Lower lobe of right lung (tissue), 2 donors: Measurements from ENCODE around the gene HCN2. TPM values are rescaled to one million over a fixed set of nuclear protein-coding genes. Genes with fewer than 3 reads are reported as not detected.

Source experiments
- ATAC-seq, 2 donors: fragments of 200-7000 bp; cut with Tn5 transposase; one replicate each; pipeline ENCODE4 v1.9.1; 2020 to 2022; ENCODE audit warnings: mild to moderate bottlenecking in 2 of 2, moderate library complexity in 2 of 2
- DNase-seq: peaks from one replicate; pipeline ENCODE4 v3.0.0-alpha.2; 2020
- H3K27ac ChIP-seq: fragments of 200-600 bp; one replicate; pipeline ENCODE4 v1.8.0; 2022
- H3K27me3 ChIP-seq: fragments of 200-600 bp; one replicate; pipeline ENCODE4 v1.8.0; 2022; ENCODE audit warnings: low read depth
- H3K36me3 ChIP-seq: fragments of 200-600 bp; one replicate; pipeline ENCODE4 v1.8.0; 2022; ENCODE audit warnings: mild to moderate bottlenecking
- H3K4me1 ChIP-seq: fragments of 200-600 bp; one replicate; pipeline ENCODE4 v1.8.0; 2022
- H3K4me3 ChIP-seq: fragments of 200-600 bp; one replicate; pipeline ENCODE4 v1.8.0; 2022; ENCODE audit warnings: mild to moderate bottlenecking
- H3K9me3 ChIP-seq: fragments of 200-600 bp; one replicate; pipeline ENCODE4 v1.8.0; 2022
- intact Hi-C: fragments of 100-400 bp; cut with DNase I; formaldehyde crosslinking; loops from one replicate; pipeline ENCODE4 v1.11.0; 2022
- total RNA-seq: library from RNA; stranded (reverse); fragmentation: NEBNext Ultra II Directional; extraction: Animal tissue kit (Norgen Biotek cat#: 25700); gene quantifications from one replicate; pipeline ENCODE4 v1.2.1, GENCODE V29; 2021
- TF ChIP-seq, protein P1 (sequence below): fragments of 200-600 bp; IDR thresholded peaks from one replicate; pipeline ENCODE4 v1.8.0; 2022; ENCODE audit warnings: antibody characterized with exemption, mild to moderate bottlenecking
- donor health status: DM: no; HTN: yes; CAD: no; lungs with severe emphysema.

The HCN2 gene
- total RNA-seq, 1 donor from 2014 or later, result 0.24 TPM

DNA sequence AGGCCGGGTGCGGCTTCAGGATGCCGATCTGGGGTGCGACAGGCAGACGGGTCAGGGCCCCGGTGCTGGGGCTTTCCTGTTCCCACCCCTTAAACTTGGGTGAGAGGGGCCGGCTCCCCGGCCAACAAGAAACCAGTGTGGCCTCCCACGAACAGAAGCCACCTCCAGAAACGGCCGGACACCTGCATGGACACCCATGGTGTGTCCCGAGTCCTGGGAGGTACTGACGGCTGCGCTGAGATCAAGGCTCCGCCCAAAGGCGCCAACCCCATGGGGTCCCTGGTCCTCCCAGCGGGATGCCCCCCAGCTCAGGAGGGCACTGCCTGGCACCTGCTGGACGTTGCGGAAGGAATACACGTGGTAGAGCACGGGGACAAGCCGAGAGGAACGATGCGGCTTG lies 32.1 kb downstream of the HCN2 start:
- Histone ChIP-seq H3K36me3 (peaks cover 85% of the 10 kb centered on the region), H3K4me3 (no peak overlapping the region), H3K4me1 (no peaks in the 10 kb centered on the region), H3K27me3 (no peaks in the 10 kb centered on the region), H3K9me3 (no peaks in the 10 kb centered on the region), H3K27ac (no peak overlapping the region)
- DNase-seq (no peak), ATAC-seq (no peak)
- intact Hi-C loops, result no loop called here
- TF ChIP-seq, protein P1, sequence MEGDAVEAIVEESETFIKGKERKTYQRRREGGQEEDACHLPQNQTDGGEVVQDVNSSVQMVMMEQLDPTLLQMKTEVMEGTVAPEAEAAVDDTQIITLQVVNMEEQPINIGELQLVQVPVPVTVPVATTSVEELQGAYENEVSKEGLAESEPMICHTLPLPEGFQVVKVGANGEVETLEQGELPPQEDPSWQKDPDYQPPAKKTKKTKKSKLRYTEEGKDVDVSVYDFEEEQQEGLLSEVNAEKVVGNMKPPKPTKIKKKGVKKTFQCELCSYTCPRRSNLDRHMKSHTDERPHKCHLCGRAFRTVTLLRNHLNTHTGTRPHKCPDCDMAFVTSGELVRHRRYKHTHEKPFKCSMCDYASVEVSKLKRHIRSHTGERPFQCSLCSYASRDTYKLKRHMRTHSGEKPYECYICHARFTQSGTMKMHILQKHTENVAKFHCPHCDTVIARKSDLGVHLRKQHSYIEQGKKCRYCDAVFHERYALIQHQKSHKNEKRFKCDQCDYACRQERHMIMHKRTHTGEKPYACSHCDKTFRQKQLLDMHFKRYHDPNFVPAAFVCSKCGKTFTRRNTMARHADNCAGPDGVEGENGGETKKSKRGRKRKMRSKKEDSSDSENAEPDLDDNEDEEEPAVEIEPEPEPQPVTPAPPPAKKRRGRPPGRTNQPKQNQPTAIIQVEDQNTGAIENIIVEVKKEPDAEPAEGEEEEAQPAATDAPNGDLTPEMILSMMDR, result no peak

- intact Hi-C loops, result no loop called here
- H3K4me3 ChIP-seq, result no peak overlapping the region
- H3K36me3 ChIP-seq, result peaks cover 81% of the 10 kb centered on the region
- no peak for ATAC-seq
- no peaks in the 10 kb centered on the region for H3K4me1 ChIP-seq
- TF ChIP-seq, protein P1, result no peak
- H3K27me3 ChIP-seq, result no peaks in the 10 kb centered on the region
- no peaks in the 10 kb centered on the region for H3K9me3 ChIP-seq
- DNase-seq, result no peak
- no peak overlapping the region for H3K27ac ChIP-seq
Measured at GRCh38 chr19:622666-623065, 33.0 kb downstream of the HCN2 start.

DNA sequence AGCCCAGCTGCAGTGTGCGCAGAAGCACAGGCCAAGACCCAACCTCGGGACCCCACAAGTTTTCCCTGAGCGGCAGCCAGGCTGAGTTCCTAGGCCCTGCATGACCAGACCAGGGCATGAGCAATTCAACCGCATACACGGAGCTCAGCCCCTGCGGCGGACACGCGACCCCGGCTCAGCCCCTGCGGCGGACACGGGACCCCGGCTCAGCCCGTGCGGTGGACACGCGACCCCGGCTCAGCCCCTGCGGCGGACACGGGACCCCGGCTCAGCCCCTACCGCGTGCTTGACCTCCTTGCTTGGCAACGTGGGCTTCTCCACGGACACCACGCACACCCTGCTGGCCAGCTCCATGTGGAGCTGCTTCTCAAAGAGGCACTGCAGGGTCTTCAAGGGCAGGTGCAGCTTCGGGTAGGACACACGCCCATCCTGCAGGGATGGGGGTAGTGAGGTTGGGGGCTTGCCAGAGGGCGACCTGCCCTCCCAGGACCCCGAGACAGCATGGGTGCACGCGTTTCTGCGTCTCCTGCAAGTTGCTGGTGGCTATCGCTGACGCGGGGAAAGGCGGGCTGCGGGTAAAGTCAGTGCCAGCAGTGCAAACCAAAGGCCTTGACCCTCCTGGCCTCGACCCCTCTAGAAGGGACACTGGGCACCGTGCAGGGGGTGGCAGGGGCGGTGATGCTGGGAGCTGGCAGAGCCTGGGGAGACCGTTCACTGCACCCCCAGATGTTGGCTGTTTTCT lies 33.7 kb downstream of the HCN2 start:
- TF ChIP-seq, protein P1, result no peak
- H3K27me3 ChIP-seq, result no peaks in the 10 kb centered on the region
- no peak overlapping the region for H3K27ac ChIP-seq
- no peaks in the 10 kb centered on the region for H3K4me1 ChIP-seq
- ATAC-seq (no peak), DNase-seq (no peak)
- no peak overlapping the region for H3K4me3 ChIP-seq
- peaks cover 81% of the 10 kb centered on the region for H3K36me3 ChIP-seq
- intact Hi-C loops, result no loop called here
- no peaks in the 10 kb centered on the region for H3K9me3 ChIP-seq

- Histone ChIP-seq H3K27me3 (no peaks in the 10 kb centered on the region), H3K9me3 (no peaks in the 10 kb centered on the region), H3K27ac (no peak overlapping the region), H3K36me3 (peaks cover 81% of the 10 kb centered on the region), H3K4me1 (no peaks in the 10 kb centered on the region), H3K4me3 (no peak overlapping the region)
- no peak for DNase-seq
- no peak for ATAC-seq
- intact Hi-C loops, result no loop called here
- TF ChIP-seq, protein P1, result no peak
Measured at GRCh38 chr19:623974-624373, 34.3 kb downstream of the HCN2 start.

DNA sequence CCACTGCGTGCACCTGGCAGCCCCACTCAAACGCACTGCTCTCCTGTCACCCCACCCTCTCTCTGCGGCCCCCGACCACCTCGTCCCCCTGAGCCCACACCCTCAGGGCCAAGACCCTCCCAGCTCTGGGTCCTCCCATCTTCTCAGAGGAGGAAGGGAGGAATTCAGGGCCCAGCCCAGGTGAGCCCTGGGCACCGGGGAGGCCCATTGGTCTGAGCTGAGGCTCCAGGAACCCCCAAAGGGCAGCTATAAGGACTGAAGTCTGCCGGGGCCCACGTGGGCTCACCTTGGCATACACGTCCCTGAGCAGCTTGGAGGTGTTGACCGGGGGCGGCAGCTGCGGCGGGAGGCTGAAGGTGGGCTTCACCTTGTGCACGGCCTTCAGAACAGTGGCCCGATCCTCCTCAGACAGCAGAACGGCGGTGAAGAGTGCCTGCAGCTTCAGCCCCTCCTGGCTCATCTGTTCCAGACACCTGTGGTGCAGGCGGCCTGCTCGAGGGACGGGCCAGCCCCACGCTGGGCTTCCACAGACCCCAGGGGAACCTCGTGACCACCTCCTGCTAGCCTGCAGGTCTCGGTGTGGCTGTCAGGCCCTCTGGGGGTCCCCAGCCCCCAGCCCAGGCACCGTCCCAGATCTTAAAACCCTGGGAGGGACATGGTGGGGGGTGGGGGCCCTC lies 34.9 kb downstream of the HCN2 start:
- intact Hi-C loops, result no loop called here
- no peaks in the 10 kb centered on the region for H3K27me3 ChIP-seq
- H3K27ac ChIP-seq, result no peak overlapping the region
- H3K4me3 ChIP-seq, result no peak overlapping the region
- H3K4me1 ChIP-seq, result no peaks in the 10 kb centered on the region
- TF ChIP-seq, protein P1, result no peak
- H3K36me3 ChIP-seq, result peaks cover 81% of the 10 kb centered on the region
- DNase-seq (no peak), ATAC-seq (no peak)
- no peaks in the 10 kb centered on the region for H3K9me3 ChIP-seq
